ENCODE data around the gene PDE3A.

Gene PDE3A

DNA sequence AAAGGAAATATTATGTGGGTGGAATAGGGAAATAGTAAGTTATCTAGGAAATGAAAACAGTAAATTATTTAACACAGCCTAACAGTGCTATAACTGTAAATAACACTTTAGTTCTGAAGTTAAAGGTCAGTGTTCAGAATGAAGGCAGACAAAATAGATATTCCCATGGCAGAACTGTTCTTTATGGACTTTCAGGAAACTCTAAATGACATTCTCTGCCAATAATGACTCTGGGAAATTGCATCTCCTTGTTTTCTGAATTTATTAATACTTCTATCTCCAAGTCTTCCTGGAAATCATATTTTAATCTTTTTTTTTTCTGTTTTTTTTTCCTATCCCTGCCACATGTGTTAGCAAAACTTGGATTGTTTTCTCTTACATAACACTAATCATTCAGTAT lies 101.4 kb downstream of the PDE3A start:
- Histone ChIP-seq H3K27me3 (replicated peaks; ENCODE audit: control insufficient read depth, insufficient read depth, low read length) (no peaks in the 10 kb centered on the region), H3K36me3 (ENCODE audit: control insufficient read depth, insufficient read depth, low read length) (no peaks in the 10 kb centered on the region), H3K4me3 (replicated peaks; ENCODE audit: low read depth, low read length) (no peak overlapping the region)
- no peak for DNase-seq (ENCODE audit: extremely low read depth, insufficient read length)
- TF ChIP-seq, protein P1, sequence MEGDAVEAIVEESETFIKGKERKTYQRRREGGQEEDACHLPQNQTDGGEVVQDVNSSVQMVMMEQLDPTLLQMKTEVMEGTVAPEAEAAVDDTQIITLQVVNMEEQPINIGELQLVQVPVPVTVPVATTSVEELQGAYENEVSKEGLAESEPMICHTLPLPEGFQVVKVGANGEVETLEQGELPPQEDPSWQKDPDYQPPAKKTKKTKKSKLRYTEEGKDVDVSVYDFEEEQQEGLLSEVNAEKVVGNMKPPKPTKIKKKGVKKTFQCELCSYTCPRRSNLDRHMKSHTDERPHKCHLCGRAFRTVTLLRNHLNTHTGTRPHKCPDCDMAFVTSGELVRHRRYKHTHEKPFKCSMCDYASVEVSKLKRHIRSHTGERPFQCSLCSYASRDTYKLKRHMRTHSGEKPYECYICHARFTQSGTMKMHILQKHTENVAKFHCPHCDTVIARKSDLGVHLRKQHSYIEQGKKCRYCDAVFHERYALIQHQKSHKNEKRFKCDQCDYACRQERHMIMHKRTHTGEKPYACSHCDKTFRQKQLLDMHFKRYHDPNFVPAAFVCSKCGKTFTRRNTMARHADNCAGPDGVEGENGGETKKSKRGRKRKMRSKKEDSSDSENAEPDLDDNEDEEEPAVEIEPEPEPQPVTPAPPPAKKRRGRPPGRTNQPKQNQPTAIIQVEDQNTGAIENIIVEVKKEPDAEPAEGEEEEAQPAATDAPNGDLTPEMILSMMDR (IDR thresholded peaks at IDR 0.05; ENCODE audit: insufficient read depth, low read length, poor library complexity, severe bottlenecking): no peak

DNA sequence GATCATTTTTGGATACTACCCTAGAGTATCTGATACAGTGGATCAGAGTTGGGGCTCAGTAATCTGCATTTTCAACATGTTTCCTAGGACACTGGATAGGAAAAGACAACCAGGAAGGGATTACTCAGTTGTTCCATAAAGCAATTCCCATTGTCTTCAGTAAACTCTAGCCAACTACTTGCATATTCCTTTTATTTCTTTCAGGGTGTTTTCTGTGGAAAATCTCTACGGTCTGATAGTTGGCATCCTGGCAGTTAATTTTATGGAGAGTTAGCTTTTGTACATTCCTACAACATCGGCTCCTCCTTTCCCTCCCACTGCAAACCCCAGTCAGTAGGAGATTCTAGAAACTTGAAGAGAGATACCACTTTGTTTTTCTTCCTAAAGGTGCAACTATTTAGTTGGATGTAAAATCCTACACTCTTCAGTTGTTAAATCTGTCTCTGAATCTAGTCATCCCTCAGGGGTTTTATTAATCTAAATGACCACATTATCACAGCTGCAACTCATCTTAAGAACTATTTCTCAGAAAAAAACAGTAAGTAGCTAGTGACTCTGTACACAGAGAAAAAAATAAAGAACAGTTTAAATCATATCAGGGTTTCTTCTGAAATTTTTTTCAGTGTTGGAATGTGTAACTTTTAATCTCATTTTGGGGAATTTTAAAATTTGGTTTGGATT lies 103.9 kb downstream of the PDE3A start:
- TF ChIP-seq, protein P1 (IDR thresholded peaks at IDR 0.05; ENCODE audit: insufficient read depth, low read length, poor library complexity, severe bottlenecking): no peak
- no peaks in the 10 kb centered on the region for H3K27me3 ChIP-seq (replicated peaks; ENCODE audit: control insufficient read depth, insufficient read depth, low read length)
- no peaks in the 10 kb centered on the region for H3K36me3 ChIP-seq (ENCODE audit: control insufficient read depth, insufficient read depth, low read length)
- no peak for DNase-seq (ENCODE audit: extremely low read depth, insufficient read length)
- no peak overlapping the region for H3K4me3 ChIP-seq (replicated peaks; ENCODE audit: low read depth, low read length)

DNA sequence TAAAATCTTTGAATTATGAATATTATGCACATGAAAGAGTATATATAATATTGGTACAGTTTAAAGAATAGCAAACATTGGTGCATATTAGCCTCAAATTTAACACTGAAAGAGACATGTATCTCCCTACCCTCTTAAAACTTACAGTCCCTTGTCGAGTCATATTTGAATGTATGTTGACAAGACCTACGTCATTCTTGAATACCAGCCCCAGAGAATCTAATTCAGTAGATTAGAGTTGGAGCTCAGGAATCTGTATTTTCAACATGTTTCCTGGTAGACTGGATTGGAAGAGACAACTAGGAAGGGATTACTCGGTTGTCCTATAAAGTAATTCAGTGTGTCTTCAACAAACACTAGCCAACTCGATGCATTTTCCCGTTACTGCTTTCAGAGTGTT lies 104.8 kb downstream of the PDE3A start:
- no peaks in the 10 kb centered on the region for H3K27me3 ChIP-seq (replicated peaks; ENCODE audit: control insufficient read depth, insufficient read depth, low read length)
- no peak overlapping the region for H3K4me3 ChIP-seq (replicated peaks; ENCODE audit: low read depth, low read length)
- TF ChIP-seq, protein P1 (IDR thresholded peaks at IDR 0.05; ENCODE audit: insufficient read depth, low read length, poor library complexity, severe bottlenecking): no peak
- no peaks in the 10 kb centered on the region for H3K36me3 ChIP-seq (ENCODE audit: control insufficient read depth, insufficient read depth, low read length)
- no peak for DNase-seq (ENCODE audit: extremely low read depth, insufficient read length)

DNA sequence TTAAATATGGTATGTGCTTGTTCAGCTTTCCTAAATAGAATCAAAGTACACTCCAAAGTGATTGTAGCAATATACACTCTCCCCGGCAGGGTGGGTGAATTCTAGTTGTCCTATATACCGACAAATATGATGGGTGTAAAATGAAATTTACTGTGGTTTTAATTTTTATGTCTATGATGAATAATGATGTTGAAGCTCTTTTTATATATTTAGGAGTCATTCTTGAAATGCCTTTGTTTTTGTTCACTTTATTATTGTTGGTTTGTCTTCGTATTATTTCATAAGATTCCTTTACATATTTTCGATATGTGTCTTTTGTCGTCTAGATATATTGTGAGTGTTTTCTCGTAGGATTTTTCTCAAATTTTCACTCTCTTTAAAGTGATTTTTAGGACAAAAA lies 105.7 kb downstream of the PDE3A start:
- TF ChIP-seq, protein P1 (IDR thresholded peaks at IDR 0.05; ENCODE audit: insufficient read depth, low read length, poor library complexity, severe bottlenecking): no peak
- DNase-seq (ENCODE audit: extremely low read depth, insufficient read length): no peak
- no peak overlapping the region for H3K4me3 ChIP-seq (replicated peaks; ENCODE audit: low read depth, low read length)
- H3K27me3 ChIP-seq (replicated peaks; ENCODE audit: control insufficient read depth, insufficient read depth, low read length): no peaks in the 10 kb centered on the region
- H3K36me3 ChIP-seq (ENCODE audit: control insufficient read depth, insufficient read depth, low read length): no peaks in the 10 kb centered on the region

DNA sequence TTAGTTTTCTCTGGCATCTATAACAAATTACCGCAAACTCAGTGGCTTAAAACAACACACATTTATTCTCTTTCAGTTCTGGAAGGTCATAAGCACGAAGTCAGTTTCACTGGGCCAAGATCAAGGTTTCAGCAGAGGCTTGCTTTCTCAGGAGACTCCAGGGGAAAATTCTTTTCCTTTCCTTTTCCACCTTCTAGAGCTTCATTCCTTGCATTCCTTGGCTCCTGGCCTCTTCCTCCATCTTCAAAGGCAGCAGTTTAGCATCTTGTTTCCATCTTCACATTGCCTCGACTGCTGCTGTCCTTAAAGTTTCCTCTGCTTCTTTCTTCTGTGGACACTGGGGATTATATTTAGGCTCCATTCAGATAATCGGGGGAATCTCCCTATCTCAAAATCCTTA lies 106.1 kb downstream of the PDE3A start:
- TF ChIP-seq, protein P1 (IDR thresholded peaks at IDR 0.05; ENCODE audit: insufficient read depth, low read length, poor library complexity, severe bottlenecking): no peak
- Histone ChIP-seq H3K4me3 (replicated peaks; ENCODE audit: low read depth, low read length) (no peak overlapping the region), H3K36me3 (ENCODE audit: control insufficient read depth, insufficient read depth, low read length) (no peaks in the 10 kb centered on the region), H3K27me3 (replicated peaks; ENCODE audit: control insufficient read depth, insufficient read depth, low read length) (no peaks in the 10 kb centered on the region)
- no peak for DNase-seq (ENCODE audit: extremely low read depth, insufficient read length)

DNA sequence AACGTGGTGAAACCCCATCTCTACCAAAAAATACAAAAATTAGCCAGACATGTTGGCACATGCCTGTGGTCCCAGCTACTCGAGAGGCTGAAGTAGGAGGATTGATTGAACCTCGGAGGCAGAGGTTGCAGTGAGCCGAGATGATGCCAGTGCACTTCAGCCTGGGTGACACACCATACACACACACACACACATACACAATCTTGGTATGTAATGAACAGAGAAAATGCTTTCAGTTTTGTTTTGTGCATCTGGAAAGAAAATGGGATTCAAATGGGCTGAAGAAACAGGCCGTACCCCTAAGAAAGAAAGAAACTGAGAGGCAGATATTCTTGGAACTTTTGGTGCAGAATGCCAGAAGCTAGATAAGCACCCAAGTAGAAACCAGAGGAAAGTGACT lies 107.2 kb downstream of the PDE3A start:
- Histone ChIP-seq H3K36me3 (ENCODE audit: control insufficient read depth, insufficient read depth, low read length) (no peaks in the 10 kb centered on the region), H3K27me3 (replicated peaks; ENCODE audit: control insufficient read depth, insufficient read depth, low read length) (no peaks in the 10 kb centered on the region), H3K4me3 (replicated peaks; ENCODE audit: low read depth, low read length) (no peak overlapping the region)
- DNase-seq (ENCODE audit: extremely low read depth, insufficient read length): no peak
- TF ChIP-seq, protein P1 (IDR thresholded peaks at IDR 0.05; ENCODE audit: insufficient read depth, low read length, poor library complexity, severe bottlenecking): no peak
